GM10266 (cell line): ENCODE results near the gene ARHGDIB.

Source experiments
- DNase-seq: peaks from one replicate; pipeline ENCODE4 v3.0.0; 2012; ENCODE audit errors: extremely low spot score
- CTCF ChIP-seq: IDR thresholded peaks from 2 replicates; pipeline ENCODE4 v1.5.1; 2012; ENCODE audit warnings: mild to moderate bottlenecking, low read depth; ENCODE audit not compliant: control insufficient read depth, insufficient read depth; ENCODE audit errors: missing control alignments

ARHGDIB gene

GRCh38 chr12:14961466-14962152 lies at the start of gene ARHGDIB:
TSS of gene ARHGDIB (minus strand) at chr12:14961601. CDS start at chr12:14950712, 10,889 bp downstream.
- peak; percentile 44 for DNase-seq

DNA sequence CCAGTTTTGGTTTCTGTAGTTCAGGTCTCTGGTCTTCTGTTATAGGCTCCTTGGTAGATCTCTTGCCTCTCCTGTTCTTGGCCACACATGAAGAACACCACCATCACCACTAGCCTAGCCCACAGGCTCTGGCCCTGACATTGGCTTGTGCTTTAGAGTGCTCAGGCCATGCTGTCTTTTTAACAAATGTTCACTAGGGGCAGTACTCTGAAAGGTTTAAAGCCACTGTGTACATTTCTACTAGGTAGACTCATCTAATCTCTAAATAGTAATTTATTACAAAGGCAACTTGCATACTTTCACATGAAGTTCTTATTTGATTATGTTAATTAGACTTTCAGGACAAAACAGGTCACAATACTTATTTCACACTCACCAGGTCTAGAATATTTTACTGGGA lies 49.8 kb upstream of the ARHGDIB start:
- DNase-seq, result no peak
- no peak for TF ChIP-seq CTCF

More at GRCh38 chr12:14961466-14962152, at the start of gene ARHGDIB:
- TF ChIP-seq CTCF, result no peak

- no peak for TF ChIP-seq CTCF
- no peak for DNase-seq
These were observed 46.1 kb upstream of the ARHGDIB start for GRCh38 chr12:15007551-15007950.

- TF ChIP-seq CTCF, result no peak
- no peak for DNase-seq
These were observed 43.7 kb upstream of the ARHGDIB start for GRCh38 chr12:15005064-15005463.

DNA sequence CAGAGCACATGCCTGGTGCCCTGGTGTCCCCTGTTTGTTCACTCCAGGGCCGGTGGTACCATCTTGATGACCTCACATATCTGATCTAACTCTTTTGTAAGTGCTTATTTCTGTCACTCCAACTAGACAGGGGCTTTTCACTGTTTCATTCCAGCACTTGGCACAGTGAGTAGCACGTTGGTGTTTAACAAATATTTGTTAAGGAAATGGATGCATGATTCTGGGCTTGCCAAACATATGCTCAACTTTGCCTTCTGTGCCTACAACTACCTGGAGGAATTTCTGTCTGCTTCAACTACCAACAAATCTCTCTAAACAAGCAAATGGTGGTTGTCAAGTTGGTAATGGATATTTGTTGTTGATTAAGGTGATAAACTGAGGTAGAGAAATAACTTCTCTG lies 43.0 kb upstream of the ARHGDIB start:
- no peak for TF ChIP-seq CTCF
- no peak for DNase-seq

DNA sequence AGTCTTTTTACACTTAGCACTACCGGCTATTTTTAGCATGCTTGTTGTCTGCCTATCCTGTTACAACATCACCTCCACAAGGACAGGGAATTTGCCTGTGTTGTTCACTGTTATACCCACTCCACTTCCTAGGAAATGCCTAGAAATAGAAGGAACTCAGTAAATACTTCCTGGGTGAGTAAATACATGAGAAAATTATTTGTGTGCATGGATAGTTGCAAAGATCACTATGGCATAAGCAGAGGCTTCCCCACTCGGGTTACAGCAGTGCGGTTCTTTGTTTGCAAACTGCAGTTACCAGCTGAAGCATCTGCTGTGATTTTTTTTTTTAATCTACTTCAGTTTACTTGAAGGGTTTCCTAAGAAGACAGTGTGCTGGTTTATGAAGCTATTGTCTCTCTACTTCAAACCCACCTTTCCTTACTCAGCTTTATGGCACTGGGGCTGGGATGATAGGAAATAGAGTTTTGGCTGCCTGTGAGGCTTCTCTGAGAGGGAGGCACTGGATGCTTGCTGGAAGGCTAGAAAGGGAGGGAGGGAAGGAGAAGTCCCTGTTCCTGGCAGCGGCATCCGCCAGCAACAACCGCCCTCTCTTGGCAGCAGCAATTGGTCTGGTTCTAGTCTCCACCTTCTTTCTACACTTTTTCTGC lies 40.5 kb upstream of the ARHGDIB start:
- no peak for DNase-seq

More for the DNA sequence above, 40.5 kb upstream of the ARHGDIB start:
- TF ChIP-seq CTCF, result no peak
